ENCODE results near the gene OLFM3.
A peak's percentile ranks its signal among the peaks of the same experiment; 100 is the strongest.

OLFM3 gene

DNA sequence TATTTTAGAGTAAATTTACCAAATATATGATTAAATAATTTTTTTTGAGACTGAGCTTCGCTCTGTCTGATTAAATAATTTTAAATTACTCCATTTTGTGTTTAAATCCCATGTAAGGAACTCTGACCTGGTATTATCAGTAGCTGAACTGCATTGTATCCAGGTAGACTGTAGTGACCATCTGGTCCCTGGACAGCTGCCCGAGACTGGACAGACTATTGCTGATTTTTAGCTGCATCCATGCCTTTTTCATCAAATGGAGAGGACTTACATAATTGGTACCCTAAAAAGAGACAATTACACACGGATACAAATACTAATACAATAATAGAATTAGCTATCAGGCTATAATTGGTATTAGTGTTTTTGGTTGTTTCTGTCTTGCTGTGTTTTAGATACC lies 20.6 kb downstream of the OLFM3 start:
- DNase-seq: no peak
- Histone ChIP-seq H3K4me1 (ENCODE audit: control insufficient read depth, low read depth, low read length) (no peaks in the 10 kb centered on the region), H4K5ac (ENCODE audit: low read length) (no peak overlapping the region), H3K79me2 (ENCODE audit: control insufficient read depth, insufficient read depth, low read length) (no peaks in the 10 kb centered on the region), H2BK120ac (ENCODE audit: low read depth, low read length) (no peak overlapping the region), H3K4me3 (ENCODE audit: low read length) (no peak overlapping the region), H3K18ac (ENCODE audit: low read length) (no peak overlapping the region), H2AK5ac (ENCODE audit: low read length) (no peak overlapping the region), H3K27me3 (ENCODE audit: insufficient read depth, low read length, poor library complexity) (no peaks in the 10 kb centered on the region), H3K4ac (ENCODE audit: low read depth, low read length) (no peak overlapping the region), H2BK15ac (replicated peaks; ENCODE audit: low read depth) (no peak overlapping the region), H3K79me1 (ENCODE audit: low read length) (no peaks in the 10 kb centered on the region), H3K23ac (ENCODE audit: low read length) (no peak overlapping the region), H3K27ac (ENCODE audit: low read depth, low read length) (no peak overlapping the region), H3K9ac (ENCODE audit: low read length) (no peak overlapping the region), H3K56ac (ENCODE audit: low read length) (no peak overlapping the region), H2BK5ac (ENCODE audit: low read length) (no peak overlapping the region), H3K36me3 (ENCODE audit: control insufficient read depth, insufficient read depth, low read length) (no peaks in the 10 kb centered on the region), H3K4me2 (ENCODE audit: low read length) (no peak overlapping the region), H4K8ac (ENCODE audit: low read depth, low read length) (no peak overlapping the region)
- WGBS (ENCODE audit: extremely low coverage, insufficient coverage, low lambda C conversion rate): no CpG with 5 or more reads among the region's 3 CpGs

DNA sequence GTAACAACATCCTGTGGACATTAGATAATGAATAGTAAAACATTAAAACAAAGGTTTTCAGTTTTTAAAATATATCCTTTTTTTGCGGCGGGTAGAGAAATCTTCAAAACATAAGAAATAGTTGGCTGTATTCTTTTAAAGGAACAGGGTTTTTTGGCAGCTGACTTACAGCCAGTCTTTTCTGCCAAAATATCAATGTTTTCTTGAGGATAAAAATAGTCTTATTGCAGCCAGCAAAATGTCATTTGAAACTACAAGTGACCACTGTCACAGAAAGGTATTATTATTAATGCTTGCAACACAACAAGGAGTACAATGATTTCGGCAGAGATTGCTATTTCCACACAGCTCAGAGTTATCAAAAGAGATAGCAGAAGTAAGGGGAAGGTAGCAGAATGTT lies 21.4 kb downstream of the OLFM3 start:
- H3K4me2 ChIP-seq (ENCODE audit: low read length): no peak overlapping the region
- no peaks in the 10 kb centered on the region for H3K79me2 ChIP-seq (ENCODE audit: control insufficient read depth, insufficient read depth, low read length)
- H4K5ac ChIP-seq (ENCODE audit: low read length): no peak overlapping the region
- H3K4me3 ChIP-seq (ENCODE audit: low read length): no peak overlapping the region
- H3K27me3 ChIP-seq (ENCODE audit: insufficient read depth, low read length, poor library complexity): no peaks in the 10 kb centered on the region
- no peak overlapping the region for H3K27ac ChIP-seq (ENCODE audit: low read depth, low read length)
- H2AK5ac ChIP-seq (ENCODE audit: low read length): no peak overlapping the region
- no peak overlapping the region for H4K8ac ChIP-seq (ENCODE audit: low read depth, low read length)
- H3K23ac ChIP-seq (ENCODE audit: low read length): no peak overlapping the region
- H3K4me1 ChIP-seq (ENCODE audit: control insufficient read depth, low read depth, low read length): no peaks in the 10 kb centered on the region
- no peak overlapping the region for H2BK5ac ChIP-seq (ENCODE audit: low read length)
- H3K18ac ChIP-seq (ENCODE audit: low read length): no peak overlapping the region
- no CpG with 5 or more reads among the region's 3 CpGs for WGBS (ENCODE audit: extremely low coverage, insufficient coverage, low lambda C conversion rate)
- no peaks in the 10 kb centered on the region for H3K79me1 ChIP-seq (ENCODE audit: low read length)
- H3K4ac ChIP-seq (ENCODE audit: low read depth, low read length): no peak overlapping the region
- no peaks in the 10 kb centered on the region for H3K36me3 ChIP-seq (ENCODE audit: control insufficient read depth, insufficient read depth, low read length)
- no peak overlapping the region for H2BK15ac ChIP-seq (replicated peaks; ENCODE audit: low read depth)
- no peak overlapping the region for H2BK120ac ChIP-seq (ENCODE audit: low read depth, low read length)
- DNase-seq: no peak
- no peak overlapping the region for H3K9ac ChIP-seq (ENCODE audit: low read length)
- H3K56ac ChIP-seq (ENCODE audit: low read length): no peak overlapping the region

GRCh38 chr1:101974599-101975274 lies 22.0 kb downstream of the OLFM3 start:
- Histone ChIP-seq H3K79me2 (ENCODE audit: control insufficient read depth, insufficient read depth, low read length) (no peaks in the 10 kb centered on the region), H3K23ac (ENCODE audit: low read length) (no peak overlapping the region), H3K79me1 (ENCODE audit: low read length) (no peaks in the 10 kb centered on the region), H3K27ac (ENCODE audit: low read depth, low read length) (no peak overlapping the region), H3K18ac (ENCODE audit: low read length) (no peak overlapping the region), H3K56ac (ENCODE audit: low read length) (no peak overlapping the region), H3K9ac (ENCODE audit: low read length) (no peak overlapping the region), H2BK120ac (ENCODE audit: low read depth, low read length) (no peak overlapping the region), H4K8ac (ENCODE audit: low read depth, low read length) (no peak overlapping the region), H2BK15ac (replicated peaks; ENCODE audit: low read depth) (no peak overlapping the region), H3K4me2 (ENCODE audit: low read length) (no peak overlapping the region), H3K27me3 (ENCODE audit: insufficient read depth, low read length, poor library complexity) (no peaks in the 10 kb centered on the region), H4K5ac (ENCODE audit: low read length) (no peak overlapping the region), H3K4me3 (ENCODE audit: low read length) (no peak overlapping the region), H3K36me3 (ENCODE audit: control insufficient read depth, insufficient read depth, low read length) (no peaks in the 10 kb centered on the region), H3K4ac (ENCODE audit: low read depth, low read length) (no peak overlapping the region), H2AK5ac (ENCODE audit: low read length) (no peak overlapping the region), H3K4me1 (ENCODE audit: control insufficient read depth, low read depth, low read length) (no peaks in the 10 kb centered on the region), H2BK5ac (ENCODE audit: low read length) (no peak overlapping the region)
- WGBS (ENCODE audit: extremely low coverage, insufficient coverage, low lambda C conversion rate): no CpG with 5 or more reads among the region's 3 CpGs
- no peak for DNase-seq

DNA sequence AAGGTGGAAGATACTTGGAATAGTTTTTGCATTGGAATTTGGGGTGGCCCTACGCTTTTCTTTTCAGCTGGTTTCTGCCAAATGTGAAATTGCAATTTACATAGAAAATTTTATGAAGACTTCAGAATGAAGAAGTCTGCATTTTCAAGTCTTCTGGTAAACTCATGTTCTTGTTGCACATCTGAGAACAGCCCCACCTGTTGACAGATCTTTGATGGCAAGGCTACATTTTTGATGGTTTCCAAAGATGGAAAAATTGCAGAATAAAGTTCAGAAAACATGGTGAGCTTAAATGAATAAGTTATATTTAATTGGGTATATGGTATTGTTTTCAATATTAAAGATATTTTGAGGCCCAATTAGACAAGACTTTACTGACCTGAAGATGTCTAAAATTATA lies 25.4 kb downstream of the OLFM3 start:
- no peak overlapping the region for H3K18ac ChIP-seq (ENCODE audit: low read length)
- no peaks in the 10 kb centered on the region for H3K79me1 ChIP-seq (ENCODE audit: low read length)
- no peak overlapping the region for H3K4ac ChIP-seq (ENCODE audit: low read depth, low read length)
- no peak overlapping the region for H3K4me2 ChIP-seq (ENCODE audit: low read length)
- no peak overlapping the region for H2BK120ac ChIP-seq (ENCODE audit: low read depth, low read length)
- H3K27me3 ChIP-seq (ENCODE audit: insufficient read depth, low read length, poor library complexity): no peaks in the 10 kb centered on the region
- H3K4me1 ChIP-seq (ENCODE audit: control insufficient read depth, low read depth, low read length): no peaks in the 10 kb centered on the region
- H3K79me2 ChIP-seq (ENCODE audit: control insufficient read depth, insufficient read depth, low read length): no peaks in the 10 kb centered on the region
- H3K27ac ChIP-seq (ENCODE audit: low read depth, low read length): no peak overlapping the region
- H2BK5ac ChIP-seq (ENCODE audit: low read length): no peak overlapping the region
- no CpG with 5 or more reads among the region's 1 CpG for WGBS (ENCODE audit: extremely low coverage, insufficient coverage, low lambda C conversion rate)
- H3K56ac ChIP-seq (ENCODE audit: low read length): no peak overlapping the region
- H3K23ac ChIP-seq (ENCODE audit: low read length): no peak overlapping the region
- no peak overlapping the region for H2AK5ac ChIP-seq (ENCODE audit: low read length)
- no peak overlapping the region for H3K4me3 ChIP-seq (ENCODE audit: low read length)
- no peak overlapping the region for H4K8ac ChIP-seq (ENCODE audit: low read depth, low read length)
- H2BK15ac ChIP-seq (replicated peaks; ENCODE audit: low read depth): no peak overlapping the region
- DNase-seq: peak; percentile 4
- H3K36me3 ChIP-seq (ENCODE audit: control insufficient read depth, insufficient read depth, low read length): no peaks in the 10 kb centered on the region
- no peak overlapping the region for H4K5ac ChIP-seq (ENCODE audit: low read length)
- no peak overlapping the region for H3K9ac ChIP-seq (ENCODE audit: low read length)

- Histone ChIP-seq H3K18ac (ENCODE audit: low read length) (no peak overlapping the region), H3K79me2 (ENCODE audit: control insufficient read depth, insufficient read depth, low read length) (no peaks in the 10 kb centered on the region), H3K27ac (ENCODE audit: low read depth, low read length) (no peak overlapping the region), H3K79me1 (ENCODE audit: low read length) (no peaks in the 10 kb centered on the region), H3K4me3 (ENCODE audit: low read length) (no peak overlapping the region), H3K23ac (ENCODE audit: low read length) (no peak overlapping the region), H2BK5ac (ENCODE audit: low read length) (no peak overlapping the region), H2BK120ac (ENCODE audit: low read depth, low read length) (no peak overlapping the region), H4K8ac (ENCODE audit: low read depth, low read length) (no peak overlapping the region), H3K27me3 (ENCODE audit: insufficient read depth, low read length, poor library complexity) (no peaks in the 10 kb centered on the region), H2BK15ac (replicated peaks; ENCODE audit: low read depth) (no peak overlapping the region), H3K4me2 (ENCODE audit: low read length) (no peak overlapping the region), H2AK5ac (ENCODE audit: low read length) (no peak overlapping the region), H3K4me1 (ENCODE audit: control insufficient read depth, low read depth, low read length) (no peaks in the 10 kb centered on the region), H4K5ac (ENCODE audit: low read length) (no peak overlapping the region), H3K9ac (ENCODE audit: low read length) (no peak overlapping the region), H3K36me3 (ENCODE audit: control insufficient read depth, insufficient read depth, low read length) (no peaks in the 10 kb centered on the region), H3K56ac (ENCODE audit: low read length) (no peak overlapping the region), H3K4ac (ENCODE audit: low read depth, low read length) (no peak overlapping the region)
- no peak for DNase-seq
- no CpG with 5 or more reads among the region's 4 CpGs for WGBS (ENCODE audit: extremely low coverage, insufficient coverage, low lambda C conversion rate)
Measured at GRCh38 chr1:101967871-101968270, 28.9 kb downstream of the OLFM3 start.

DNA sequence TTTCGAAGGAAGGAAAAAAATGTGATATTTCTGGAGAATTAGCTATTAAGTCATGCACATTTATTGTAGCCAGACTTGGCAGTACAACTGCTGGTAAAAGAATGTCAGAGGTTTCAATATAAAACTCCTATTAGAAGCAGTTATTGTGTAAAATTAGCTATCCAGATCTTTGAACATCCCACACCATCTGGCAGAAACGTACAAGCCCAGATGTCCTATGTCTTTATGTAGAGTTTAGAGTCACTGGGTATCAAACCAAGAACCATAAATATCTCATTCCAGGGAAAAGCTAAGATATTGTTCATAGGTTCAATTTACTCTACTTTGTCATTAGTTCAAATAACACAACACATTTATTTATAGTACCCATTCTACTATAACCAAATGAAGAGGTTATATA lies 31.4 kb downstream of the OLFM3 start:
- WGBS (ENCODE audit: extremely low coverage, insufficient coverage, low lambda C conversion rate): 100% methylated on average over 1 of the region's 2 CpGs
- H3K4ac ChIP-seq (ENCODE audit: low read depth, low read length): no peak overlapping the region
- no peak overlapping the region for H3K4me2 ChIP-seq (ENCODE audit: low read length)
- no peak for DNase-seq
- no peak overlapping the region for H4K8ac ChIP-seq (ENCODE audit: low read depth, low read length)
- H2BK120ac ChIP-seq (ENCODE audit: low read depth, low read length): no peak overlapping the region
- H3K4me1 ChIP-seq (ENCODE audit: control insufficient read depth, low read depth, low read length): no peaks in the 10 kb centered on the region
- H2AK5ac ChIP-seq (ENCODE audit: low read length): no peak overlapping the region
- H3K9ac ChIP-seq (ENCODE audit: low read length): no peak overlapping the region
- no peaks in the 10 kb centered on the region for H3K36me3 ChIP-seq (ENCODE audit: control insufficient read depth, insufficient read depth, low read length)
- no peak overlapping the region for H3K18ac ChIP-seq (ENCODE audit: low read length)
- H3K56ac ChIP-seq (ENCODE audit: low read length): no peak overlapping the region
- no peaks in the 10 kb centered on the region for H3K27me3 ChIP-seq (ENCODE audit: insufficient read depth, low read length, poor library complexity)
- no peak overlapping the region for H3K27ac ChIP-seq (ENCODE audit: low read depth, low read length)
- no peak overlapping the region for H4K5ac ChIP-seq (ENCODE audit: low read length)
- H3K79me1 ChIP-seq (ENCODE audit: low read length): no peaks in the 10 kb centered on the region
- H3K23ac ChIP-seq (ENCODE audit: low read length): no peak overlapping the region
- H2BK15ac ChIP-seq (replicated peaks; ENCODE audit: low read depth): no peak overlapping the region
- no peaks in the 10 kb centered on the region for H3K79me2 ChIP-seq (ENCODE audit: control insufficient read depth, insufficient read depth, low read length)
- H2BK5ac ChIP-seq (ENCODE audit: low read length): no peak overlapping the region
- H3K4me3 ChIP-seq (ENCODE audit: low read length): no peak overlapping the region

Data from mesendoderm (in vitro differentiated cells).